Activated CD4-positive, alpha-beta memory T cell treated with anti-CD3 and anti-CD28 coated beads, Interleukin-2, amount 10 ng/mL, durations not matched to agents 7 days and 5 days (primary cell): ENCODE measurements around the gene CNIH2. TPM values are rescaled to one million over a fixed set of nuclear protein-coding genes. Genes with fewer than 3 reads are reported as not detected.
"Not testable (repeated sequence)": the region's sequence is repeated elsewhere in the genome, so short reads cannot be mapped to it uniquely, and the experiment has no call there.

Source experiments
- CTCF ChIA-PET: fragments of 350-600 bp; sonication (Branson Sonifier 250); formaldehyde crosslinking; loops from one replicate; lab custom pipeline; 2021; ENCODE audit warnings: antibody characterized with exemption, inconsistent platforms; lab: Charles Lee
- POLR2A ChIA-PET: fragments of 350-600 bp; sonication (Branson Sonifier 250); formaldehyde crosslinking; loops from one replicate; lab custom pipeline; 2021; ENCODE audit warnings: antibody characterized with exemption; lab: Charles Lee
- DNase-seq: peaks from one replicate; pipeline ENCODE4 v3.0.0-alpha.2; 2020
- H3K27ac Mint-ChIP-seq: one replicate; pipeline ENCODE4 v1.8.0; 2021; ENCODE audit warnings: mild to moderate bottlenecking, mixed read lengths
- H3K27me3 Mint-ChIP-seq: one replicate; pipeline ENCODE4 v1.8.0; 2021; ENCODE audit warnings: mixed read lengths
- H3K36me3 Mint-ChIP-seq: one replicate; pipeline ENCODE4 v1.8.0; 2021; ENCODE audit warnings: low read depth, mixed read lengths
- H3K4me1 Mint-ChIP-seq: one replicate; pipeline ENCODE4 v1.8.0; 2021; ENCODE audit warnings: mixed read lengths
- H3K4me3 Mint-ChIP-seq: one replicate; pipeline ENCODE4 v1.8.0; 2021; ENCODE audit warnings: mild to moderate bottlenecking, mixed read lengths
- H3K9me3 Mint-ChIP-seq: one replicate; pipeline ENCODE4 v1.8.0; 2021; ENCODE audit warnings: mixed read lengths
- total RNA-seq, 2 experiments: library from RNA; stranded (reverse); gene quantifications; one replicate each; pipeline ENCODE4 v1.2.3, GENCODE V29; 2021

The CNIH2 gene
- total RNA-seq, 2 experiments from 2014 or later, result 1.9 to 2.1 TPM

GRCh38 chr11:66268952-66269905 lies 8.7 kb upstream of the CNIH2 start:
- H3K27ac Mint-ChIP-seq, result peak overlapping the region; percentile 91
- H3K27me3 Mint-ChIP-seq, result no peaks in the 10 kb centered on the region
- H3K9me3 Mint-ChIP-seq, result no peaks in the 10 kb centered on the region
- CTCF ChIA-PET, result interaction anchor here (0.6 to 5.9 kb wide), 4 partner anchors 10 to 56 kb away, joined by 3 to 44 read pairs (median 3); no protein-coding TSS in a partner anchor
- peak overlapping the region; percentile 98 for H3K4me3 Mint-ChIP-seq
- POLR2A ChIA-PET, result interaction anchor here (0.7 to 6.1 kb wide), 5 partner anchors 12 to 845 kb away, joined by 3 to 78 read pairs (median 4); partner anchors contain the start of genes BRMS1 and YIF1A
- DNase-seq, result peak; percentile 34
- H3K36me3 Mint-ChIP-seq, result peaks cover 51% of the 10 kb centered on the region
- peaks cover 50% of the 10 kb centered on the region for H3K4me1 Mint-ChIP-seq

DNA sequence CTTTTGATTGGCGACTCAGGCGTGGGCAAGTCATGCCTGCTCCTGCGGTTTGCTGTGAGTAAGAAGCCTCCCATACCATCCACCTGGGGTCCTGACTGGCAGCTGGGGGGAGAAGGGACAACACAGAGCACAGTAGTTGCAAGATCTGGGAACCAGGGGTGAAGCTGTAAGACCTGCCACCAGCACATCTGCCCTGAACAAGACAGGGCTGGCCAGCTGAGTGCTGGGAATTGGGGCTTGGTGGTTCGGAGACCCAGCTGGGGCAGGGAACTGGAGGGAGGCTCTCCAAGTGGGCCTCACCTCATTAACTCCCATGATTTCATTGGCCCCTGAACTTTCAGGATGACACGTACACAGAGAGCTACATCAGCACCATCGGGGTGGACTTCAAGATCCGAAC lies 6.2 kb upstream of the CNIH2 start:
- no peak for DNase-seq
- no peak overlapping the region for H3K4me3 Mint-ChIP-seq
- H3K9me3 Mint-ChIP-seq, result no peaks in the 10 kb centered on the region
- H3K27me3 Mint-ChIP-seq, result no peaks in the 10 kb centered on the region
- H3K36me3 Mint-ChIP-seq, result peaks cover 54% of the 10 kb centered on the region
- ChIA-PET CTCF (interaction anchor here (5.9 kb wide), 1 partner anchor 10 kb away, joined by 44 read pairs; no protein-coding TSS in a partner anchor), POLR2A (interaction anchor here (1.3 to 6.1 kb wide), 5 partner anchors 9 to 17 kb away, joined by 3 to 78 read pairs (median 5); partner anchors contain the start of gene YIF1A)
- H3K4me1 Mint-ChIP-seq, result peaks cover 50% of the 10 kb centered on the region
- no peak overlapping the region for H3K27ac Mint-ChIP-seq

DNA sequence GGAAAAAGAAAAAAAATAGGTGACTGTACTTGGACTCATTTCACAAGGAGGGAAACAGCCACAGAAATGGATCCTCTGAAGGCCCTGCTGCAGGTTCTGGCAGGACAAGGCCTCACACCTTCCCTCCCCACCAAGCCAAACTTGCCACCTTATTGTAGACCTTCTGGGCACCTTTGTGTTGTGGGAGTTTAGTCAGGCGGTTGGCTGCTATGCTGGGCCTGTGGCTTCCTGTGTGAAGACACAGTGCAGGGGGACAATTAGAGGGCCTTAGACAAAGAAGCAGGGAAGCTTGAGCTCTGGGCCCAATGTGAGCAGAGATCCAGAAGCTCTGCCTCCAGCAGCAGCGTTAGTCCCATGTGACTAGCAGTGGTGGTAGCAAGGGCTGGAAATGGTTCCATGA lies 5.4 kb upstream of the CNIH2 start:
- Mint-ChIP-seq H3K9me3 (no peaks in the 10 kb centered on the region), H3K4me1 (peaks cover 51% of the 10 kb centered on the region), H3K27ac (peak overlapping the region; percentile 66), H3K36me3 (peaks cover 54% of the 10 kb centered on the region), H3K4me3 (no peak overlapping the region), H3K27me3 (no peaks in the 10 kb centered on the region)
- CTCF ChIA-PET, result interaction anchor here (5.9 kb wide), 1 partner anchor 10 kb away, joined by 44 read pairs; no protein-coding TSS in a partner anchor
- DNase-seq, result no peak
- POLR2A ChIA-PET, result interaction anchor here (0.9 to 6.1 kb wide), 5 partner anchors 8 to 16 kb away, joined by 3 to 78 read pairs (median 4); partner anchors contain the start of gene YIF1A

GRCh38 chr11:66274219-66274618 lies 3.8 kb upstream of the CNIH2 start:
- no peak for DNase-seq
- Mint-ChIP-seq H3K9me3 (no peaks in the 10 kb centered on the region), H3K27ac (no peak overlapping the region), H3K27me3 (peaks cover 6% of the 10 kb centered on the region), H3K36me3 (peaks cover 48% of the 10 kb centered on the region), H3K4me3 (no peak overlapping the region), H3K4me1 (peaks cover 47% of the 10 kb centered on the region)
- POLR2A ChIA-PET, result no interaction called here
- CTCF ChIA-PET, result no interaction called here

DNA sequence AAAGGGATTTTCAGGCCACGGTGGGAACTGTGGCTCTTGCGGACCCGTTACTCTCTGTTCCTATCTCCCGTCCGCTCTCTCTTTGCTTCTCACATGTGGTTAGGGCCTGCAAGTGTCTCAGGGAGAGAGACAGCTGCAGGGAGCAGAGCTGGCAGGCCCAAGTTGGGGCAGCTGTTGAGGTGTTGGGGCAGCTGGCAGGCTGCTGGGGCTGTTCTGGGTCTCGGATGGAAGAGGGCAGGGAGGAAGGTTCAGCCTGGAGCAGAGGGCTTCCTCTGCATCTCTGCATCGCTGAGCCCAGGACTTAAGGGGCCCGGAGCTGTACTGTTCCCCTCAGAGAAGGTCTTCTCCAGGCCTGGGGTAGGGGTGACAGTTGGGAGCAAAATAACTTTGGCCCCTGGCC lies 2.6 kb upstream of the CNIH2 start:
- Mint-ChIP-seq H3K36me3 (peaks cover 43% of the 10 kb centered on the region), H3K9me3 (no peaks in the 10 kb centered on the region), H3K27ac (no peak overlapping the region), H3K4me3 (no peak overlapping the region), H3K27me3 (peaks cover 12% of the 10 kb centered on the region), H3K4me1 (peaks cover 38% of the 10 kb centered on the region)
- no peak for DNase-seq
- CTCF ChIA-PET, result interaction anchor here (1.2 kb wide), 1 partner anchor 17 kb away, joined by 3 read pairs; no protein-coding TSS in a partner anchor
- POLR2A ChIA-PET, result interaction anchor here (0.5 to 0.8 kb wide), 2 partner anchors 12 to 19 kb away, joined by 3 read pairs; no protein-coding TSS in a partner anchor

- H3K4me3 Mint-ChIP-seq, result no peak overlapping the region
- ChIA-PET POLR2A (interaction anchor here (0.5 to 0.8 kb wide), 2 partner anchors 11 to 20 kb away, joined by 3 read pairs; no protein-coding TSS in a partner anchor), CTCF (interaction anchor here (1.2 kb wide), 1 partner anchor 18 kb away, joined by 3 read pairs; no protein-coding TSS in a partner anchor)
- peaks cover 15% of the 10 kb centered on the region for H3K27me3 Mint-ChIP-seq
- H3K27ac Mint-ChIP-seq, result no peak overlapping the region
- H3K36me3 Mint-ChIP-seq, result peaks cover 37% of the 10 kb centered on the region
- peaks cover 35% of the 10 kb centered on the region for H3K4me1 Mint-ChIP-seq
- H3K9me3 Mint-ChIP-seq, result no peaks in the 10 kb centered on the region
- DNase-seq, result no peak
These were observed 1.9 kb upstream of the CNIH2 start for GRCh38 chr11:66275984-66276612.

DNA sequence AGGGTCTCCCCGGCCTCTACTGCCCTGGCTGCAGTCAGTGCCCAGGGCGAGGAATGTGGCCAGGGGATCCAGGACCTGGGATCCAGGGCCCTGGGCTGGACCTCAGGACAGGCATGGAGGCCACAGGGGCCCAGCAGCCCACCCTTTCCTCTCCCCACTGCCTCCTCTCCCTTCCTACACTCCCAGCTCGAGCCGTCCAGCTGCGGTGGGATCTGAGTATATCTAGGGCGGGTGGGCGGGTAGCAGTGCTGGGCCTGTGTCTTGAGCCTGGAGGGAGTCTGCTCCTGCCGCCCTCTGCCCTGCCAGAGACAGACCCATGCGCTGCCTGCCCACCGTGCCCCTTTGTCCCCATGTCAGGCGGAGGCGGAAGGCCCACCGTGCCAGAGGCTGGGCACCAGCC lies 1.4 kb upstream of the CNIH2 start:
- CTCF ChIA-PET, H3K27ac Mint-ChIP-seq, H3K9me3 Mint-ChIP-seq, DNase-seq, H3K4me3 Mint-ChIP-seq: not testable (repeated sequence)
- POLR2A ChIA-PET, result interaction anchor here (0.7 to 1.0 kb wide), 2 partner anchors 13 to 153 kb away, joined by 3 to 6 read pairs; partner anchors contain the start of gene YIF1A
- Mint-ChIP-seq H3K36me3 (peaks cover 36% of the 10 kb centered on the region), H3K4me1 (peaks cover 40% of the 10 kb centered on the region), H3K27me3 (peaks cover 16% of the 10 kb centered on the region)

DNA sequence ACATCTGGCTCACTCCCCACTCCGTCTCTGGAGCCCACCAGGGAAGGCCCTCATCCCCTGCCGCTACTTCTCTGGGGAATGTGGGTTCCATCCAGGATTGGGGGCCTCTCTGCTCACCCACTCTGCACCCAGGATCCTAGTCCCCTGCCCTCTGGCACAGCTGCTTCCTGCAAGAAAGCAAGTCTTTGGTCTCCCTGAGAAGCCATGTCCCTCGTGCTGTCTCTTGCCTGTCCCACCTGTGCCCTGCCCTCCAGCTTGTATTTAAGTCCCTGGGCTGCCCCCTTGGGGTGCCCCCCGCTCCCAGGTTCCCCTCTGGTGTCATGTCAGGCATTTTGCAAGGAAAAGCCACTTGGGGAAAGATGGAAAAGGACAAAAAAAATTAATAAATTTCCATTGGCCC lies 911 bp upstream of the CNIH2 start:
- DNase-seq, H3K27ac Mint-ChIP-seq, CTCF ChIA-PET, H3K9me3 Mint-ChIP-seq, H3K4me3 Mint-ChIP-seq: not testable (repeated sequence)
- POLR2A ChIA-PET, result interaction anchor here (0.7 to 1.0 kb wide), 2 partner anchors 12 to 152 kb away, joined by 3 to 6 read pairs; partner anchors contain the start of gene YIF1A
- H3K27me3 Mint-ChIP-seq, result peaks cover 16% of the 10 kb centered on the region
- H3K36me3 Mint-ChIP-seq, result peaks cover 32% of the 10 kb centered on the region
- peaks cover 38% of the 10 kb centered on the region for H3K4me1 Mint-ChIP-seq

- Mint-ChIP-seq H3K4me1 (peaks cover 40% of the 10 kb centered on the region), H3K9me3 (no peaks in the 10 kb centered on the region)
These were observed 552 bp downstream of the CNIH2 start for GRCh38 chr11:66278363-66279091.

GRCh38 chr11:66279092-66279734 lies 1.2 kb downstream of the CNIH2 start:
- ChIA-PET CTCF (interaction anchor here (0.7 kb wide), 1 partner anchor 257 kb away, joined by 4 read pairs; no protein-coding TSS in a partner anchor), POLR2A (interaction anchor here (1.2 to 5.5 kb wide), 4 partner anchors 9 to 21 kb away, joined by 3 to 78 read pairs (median 12); partner anchors contain the start of genes RAB1B and YIF1A)
- peaks cover 16% of the 10 kb centered on the region for H3K27me3 Mint-ChIP-seq
- no peak for DNase-seq
- H3K4me3 Mint-ChIP-seq, result no peak overlapping the region
- H3K9me3 Mint-ChIP-seq, result no peaks in the 10 kb centered on the region
- H3K36me3 Mint-ChIP-seq, result peaks cover 13% of the 10 kb centered on the region
- no peak overlapping the region for H3K27ac Mint-ChIP-seq
- H3K4me1 Mint-ChIP-seq, result peaks cover 39% of the 10 kb centered on the region

More at GRCh38 chr11:66278363-66279091, 552 bp downstream of the CNIH2 start:
- POLR2A ChIA-PET, result interaction anchor here (1.2 to 5.5 kb wide), 4 partner anchors 9 to 20 kb away, joined by 3 to 78 read pairs (median 12); partner anchors contain the start of genes RAB1B and YIF1A
- H3K4me3 Mint-ChIP-seq, result peak overlapping the region; percentile 24
- peaks cover 16% of the 10 kb centered on the region for H3K27me3 Mint-ChIP-seq
- no peak overlapping the region for H3K27ac Mint-ChIP-seq
- CTCF ChIA-PET, result interaction anchor here (0.7 kb wide), 1 partner anchor 256 kb away, joined by 4 read pairs; no protein-coding TSS in a partner anchor
- H3K36me3 Mint-ChIP-seq, result peaks cover 18% of the 10 kb centered on the region
- DNase-seq, result no peak

- DNase-seq, result no peak
- Mint-ChIP-seq H3K4me1 (peaks cover 38% of the 10 kb centered on the region), H3K27me3 (peaks cover 16% of the 10 kb centered on the region), H3K9me3 (no peaks in the 10 kb centered on the region), H3K27ac (no peak overlapping the region), H3K4me3 (no peak overlapping the region), H3K36me3 (peaks cover 8% of the 10 kb centered on the region)
- ChIA-PET CTCF (interaction anchor here (1.0 to 4.6 kb wide), 3 partner anchors 9 to 21 kb away, joined by 3 to 44 read pairs (median 5); partner anchors contain the start of genes RAB1B and YIF1A), POLR2A (interaction anchor here (1.7 to 5.5 kb wide), 4 partner anchors 8 to 33 kb away, joined by 5 to 78 read pairs (median 11); partner anchors contain the start of genes RAB1B and YIF1A)
These were observed 2.5 kb downstream of the CNIH2 start for GRCh38 chr11:66280428-66280827.
